Natural killer cell treated with Interleukin-12 subunit alpha and Interleukin-12 subunit beta and Interleukin-15 and Interleukin-18, amount 100 ng/mL, for 72 hours (primary cell): Measurements from ENCODE around the gene NFAM1. TPM values are rescaled to one million over a fixed set of nuclear protein-coding genes. Genes with fewer than 3 reads are reported as not detected.

Experiments
- ATAC-seq, 2 donors: fragments of 150-1000 bp; cut with Tn5 transposase in 1 of 2; sonication (Bioruptor Pico), chemical (Tn5 transposase) in 1 of 2; 2 replicates each; pipeline ENCODE4 v1.10.0; 2021
- DNase-seq: peaks from one replicate; pipeline ENCODE4 v3.0.0; 2022; ENCODE audit warnings: low spot score
- H3K27ac Mint-ChIP-seq, 2 donors: 1 replicate in 1 of 2; 2 replicates in 1 of 2; pipeline ENCODE4 v1.8.0; 2022; ENCODE audit warnings: mixed read lengths in 2 of 2, mild to moderate bottlenecking in 1 of 2, moderate library complexity in 1 of 2
- H3K27me3 Mint-ChIP-seq, 2 donors: 1 replicate in 1 of 2; 2 replicates in 1 of 2; pipeline ENCODE4 v1.8.0; 2022; ENCODE audit warnings: mixed read lengths in 2 of 2
- H3K36me3 Mint-ChIP-seq: one replicate; pipeline ENCODE4 v1.8.0; 2022; ENCODE audit warnings: mixed read lengths
- H3K4me1 Mint-ChIP-seq, 2 donors: 1 replicate in 1 of 2; 2 replicates in 1 of 2; pipeline ENCODE4 v1.8.0; 2022; ENCODE audit warnings: low read depth in 2 of 2, mixed read lengths in 2 of 2, mild to moderate bottlenecking in 1 of 2
- H3K4me3 Mint-ChIP-seq: one replicate; pipeline ENCODE4 v1.8.0; 2022; ENCODE audit warnings: mixed read lengths
- H3K9me3 Mint-ChIP-seq: 2 replicates; pipeline ENCODE4 v1.8.0; 2022; ENCODE audit warnings: mixed read lengths
- total RNA-seq, 2 donors: library from RNA; stranded (reverse); gene quantifications; one replicate each; pipeline ENCODE4 v1.2.3, GENCODE V29; 2022

NFAM1 gene
- total RNA-seq, 2 donors from 2014 or later, result 0.19 to 0.47 TPM

- DNase-seq (no peak), ATAC-seq (no peak)
- Mint-ChIP-seq H3K9me3 (no peaks in the 10 kb centered on the region), H3K4me1 (peaks cover 0 to 3% of the 10 kb centered on the region in 2 donors), H3K4me3 (peak overlapping the region; percentile 67), H3K36me3 (no peaks in the 10 kb centered on the region), H3K27me3 (peaks cover 0 to 12% of the 10 kb centered on the region in 2 donors), H3K27ac (no peak overlapping the region)
Measured at GRCh38 chr22:42343121-42343454, 89.1 kb downstream of the NFAM1 start.

DNA sequence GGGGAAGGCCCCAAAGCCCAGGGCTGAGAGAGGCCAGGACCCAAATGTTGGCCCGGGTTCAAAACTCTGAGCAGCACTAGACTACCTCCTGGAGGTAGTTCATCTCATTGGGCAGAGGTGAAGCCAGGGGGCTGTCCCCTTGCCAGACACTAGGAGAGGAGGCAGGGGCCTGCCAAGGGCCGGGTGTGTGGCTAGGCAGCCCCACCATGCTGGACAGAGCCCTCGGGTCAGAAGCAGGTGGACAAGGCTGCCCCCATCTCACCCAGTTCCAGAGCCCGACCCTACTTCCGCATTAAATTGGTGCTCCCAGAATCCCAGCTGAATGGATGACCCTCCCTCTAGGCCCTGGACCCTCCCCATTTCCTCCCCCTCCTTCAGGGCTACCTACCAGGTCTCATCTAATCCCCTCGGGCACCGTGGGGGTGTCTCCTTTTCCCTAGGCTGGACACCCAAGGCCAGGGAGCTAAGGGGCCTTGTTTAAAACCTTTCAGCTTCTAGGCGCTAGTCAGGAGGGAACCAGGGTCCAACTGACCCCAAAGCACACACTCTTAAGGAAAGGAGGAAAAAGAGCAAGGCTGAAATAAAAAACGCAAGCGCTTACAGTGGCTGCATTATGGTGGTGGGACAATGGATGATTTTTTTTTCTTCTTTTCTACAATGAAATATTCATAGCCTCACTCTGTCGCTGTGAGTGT is 89.6 kb downstream of the NFAM1 start:
- DNase-seq (no peak), ATAC-seq (no peak)
- Mint-ChIP-seq H3K27me3 (peaks cover 0 to 12% of the 10 kb centered on the region in 2 donors), H3K4me3 (peak overlapping the region; percentile 67), H3K36me3 (no peaks in the 10 kb centered on the region), H3K4me1 (peaks cover 0 to 3% of the 10 kb centered on the region in 2 donors), H3K9me3 (no peaks in the 10 kb centered on the region), H3K27ac (no peak overlapping the region)

DNA sequence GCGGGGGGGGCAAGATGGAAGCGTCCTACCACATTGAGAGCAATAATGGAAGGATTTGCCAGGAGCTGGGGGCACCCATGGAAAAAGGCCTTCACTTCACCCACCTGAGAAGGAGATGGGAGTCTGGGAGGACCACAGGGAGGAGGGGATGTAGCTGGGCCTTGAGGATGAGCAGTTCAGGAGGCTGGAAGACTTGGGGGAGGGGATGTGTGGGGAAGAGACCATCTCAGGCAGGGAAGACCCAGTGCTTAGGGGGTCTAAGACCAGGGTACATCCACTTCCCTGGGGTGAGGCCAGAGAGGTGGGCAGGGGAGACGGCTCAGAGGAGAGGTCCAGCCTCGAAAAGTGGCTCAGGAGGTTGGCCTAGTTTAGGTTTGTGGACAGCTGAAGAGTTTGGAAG is 90.4 kb downstream of the NFAM1 start:
- H3K4me3 Mint-ChIP-seq, result no peak overlapping the region
- H3K4me1 Mint-ChIP-seq, result peaks cover 0 to 4% of the 10 kb centered on the region in 2 donors
- DNase-seq (no peak), ATAC-seq (no peak)
- peaks cover 0 to 13% of the 10 kb centered on the region in 2 donors for H3K27me3 Mint-ChIP-seq
- no peaks in the 10 kb centered on the region for H3K36me3 Mint-ChIP-seq
- H3K9me3 Mint-ChIP-seq, result no peaks in the 10 kb centered on the region
- no peak overlapping the region for H3K27ac Mint-ChIP-seq

DNA sequence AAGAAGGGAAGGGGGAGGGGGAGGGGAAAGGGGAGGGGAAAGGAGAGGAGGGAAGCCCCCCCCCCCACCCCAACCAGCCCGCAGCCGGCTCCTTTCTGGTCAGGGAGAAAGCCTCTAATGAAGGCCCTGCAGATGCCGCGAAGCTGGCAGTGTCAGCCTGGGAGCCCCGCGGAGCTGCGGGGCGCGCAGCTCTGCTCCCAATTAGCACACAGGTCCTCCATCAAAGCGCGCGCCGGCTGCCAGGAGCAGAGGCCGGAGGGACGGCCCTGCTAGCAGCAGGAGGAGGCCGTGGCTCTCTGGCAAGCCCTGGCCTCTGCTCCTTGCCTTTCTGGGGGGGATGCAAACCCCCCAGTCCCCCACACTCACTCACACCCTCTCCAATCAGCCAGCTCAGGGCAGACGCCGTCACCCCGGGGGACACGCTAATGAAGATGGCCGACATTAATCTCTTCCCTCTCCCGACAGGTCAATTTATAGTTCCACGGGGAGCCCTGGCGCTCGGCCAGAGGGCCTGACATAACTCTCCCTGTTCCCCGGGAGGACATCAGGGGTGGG is 91.3 kb downstream of the NFAM1 start:
- ATAC-seq (no peak), DNase-seq (no peak)
- Mint-ChIP-seq H3K4me1 (peaks cover 0 to 7% of the 10 kb centered on the region in 2 donors), H3K4me3 (no peak overlapping the region), H3K36me3 (no peaks in the 10 kb centered on the region), H3K27me3 (peaks cover 0 to 17% of the 10 kb centered on the region in 2 donors), H3K9me3 (no peaks in the 10 kb centered on the region), H3K27ac (no peak overlapping the region)

DNA sequence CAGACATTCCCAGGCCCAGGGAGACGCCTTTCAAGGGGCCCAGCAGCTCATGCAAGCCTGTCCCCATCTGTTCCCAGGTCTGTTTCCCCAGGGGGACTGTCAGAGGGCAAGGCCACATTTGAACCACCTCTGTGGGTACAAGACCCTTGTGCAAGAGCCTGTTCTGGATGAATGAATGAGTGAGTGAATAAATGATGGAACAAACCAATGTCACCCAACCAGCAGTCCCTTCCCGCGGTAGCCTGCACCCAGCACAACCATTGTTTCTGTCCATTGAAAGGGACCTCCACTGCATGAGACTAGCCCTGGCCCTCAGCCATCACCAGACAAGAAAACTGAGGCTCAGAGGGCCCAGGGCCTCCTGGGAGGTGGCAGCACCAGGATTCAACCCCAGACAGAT is 92.1 kb downstream of the NFAM1 start:
- Mint-ChIP-seq H3K4me1 (peaks cover 0 to 7% of the 10 kb centered on the region in 2 donors), H3K36me3 (no peaks in the 10 kb centered on the region), H3K9me3 (no peaks in the 10 kb centered on the region), H3K4me3 (no peak overlapping the region), H3K27me3 (peaks cover 0 to 17% of the 10 kb centered on the region in 2 donors), H3K27ac (no peak overlapping the region)
- ATAC-seq (no peak), DNase-seq (no peak)

DNA sequence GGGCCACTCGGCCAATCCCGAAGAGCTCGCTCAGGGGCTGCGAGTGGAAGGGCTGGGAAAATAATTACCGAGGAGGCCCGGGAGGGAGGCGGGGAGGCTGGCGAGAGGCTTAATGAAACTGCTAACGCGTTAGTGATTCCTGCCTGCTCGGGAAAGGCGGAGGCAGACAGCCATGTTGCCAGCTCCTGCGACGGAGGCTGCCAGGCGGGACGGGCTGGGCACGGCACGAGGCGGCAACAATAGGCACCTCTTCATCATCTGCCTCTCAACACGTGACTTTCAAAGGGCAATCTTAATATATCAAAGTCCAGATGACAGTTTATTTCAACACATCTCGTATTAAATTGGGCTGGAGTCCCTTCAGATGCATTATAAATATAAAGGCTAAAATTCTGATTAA is 93.7 kb downstream of the NFAM1 start:
- Mint-ChIP-seq H3K27me3 (peaks cover 0 to 17% of the 10 kb centered on the region in 2 donors), H3K9me3 (no peaks in the 10 kb centered on the region), H3K36me3 (no peaks in the 10 kb centered on the region), H3K4me3 (no peak overlapping the region), H3K4me1 (peaks cover 0 to 7% of the 10 kb centered on the region in 2 donors), H3K27ac (no peak overlapping the region)
- ATAC-seq, result no peak
- no peak for DNase-seq

DNA sequence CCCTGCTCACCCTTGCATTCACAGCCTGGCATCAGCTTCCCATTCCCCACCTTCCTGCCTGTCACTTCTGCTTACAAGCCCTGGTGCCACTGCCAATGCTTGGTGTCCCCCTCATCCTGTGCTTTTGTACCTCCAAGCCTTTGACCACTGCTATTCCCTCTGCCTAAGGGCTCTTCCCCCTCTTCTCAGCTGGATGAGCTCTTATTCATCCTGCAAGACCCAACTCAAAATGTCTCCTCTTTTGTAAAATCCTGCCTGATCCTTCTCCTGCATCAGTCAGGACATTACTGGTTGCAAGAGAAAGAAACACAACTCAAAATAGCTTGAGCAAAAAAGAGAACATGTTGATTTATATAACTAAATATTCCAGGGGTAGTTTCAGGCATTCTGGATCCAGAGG is 94.8 kb downstream of the NFAM1 start:
- no peak overlapping the region for H3K27ac Mint-ChIP-seq
- H3K4me3 Mint-ChIP-seq, result no peak overlapping the region
- peaks cover 0 to 14% of the 10 kb centered on the region in 2 donors for H3K27me3 Mint-ChIP-seq
- DNase-seq (no peak), ATAC-seq (no peak)
- H3K4me1 Mint-ChIP-seq, result peaks cover 0 to 7% of the 10 kb centered on the region in 2 donors
- H3K9me3 Mint-ChIP-seq, result no peaks in the 10 kb centered on the region
- no peaks in the 10 kb centered on the region for H3K36me3 Mint-ChIP-seq

DNA sequence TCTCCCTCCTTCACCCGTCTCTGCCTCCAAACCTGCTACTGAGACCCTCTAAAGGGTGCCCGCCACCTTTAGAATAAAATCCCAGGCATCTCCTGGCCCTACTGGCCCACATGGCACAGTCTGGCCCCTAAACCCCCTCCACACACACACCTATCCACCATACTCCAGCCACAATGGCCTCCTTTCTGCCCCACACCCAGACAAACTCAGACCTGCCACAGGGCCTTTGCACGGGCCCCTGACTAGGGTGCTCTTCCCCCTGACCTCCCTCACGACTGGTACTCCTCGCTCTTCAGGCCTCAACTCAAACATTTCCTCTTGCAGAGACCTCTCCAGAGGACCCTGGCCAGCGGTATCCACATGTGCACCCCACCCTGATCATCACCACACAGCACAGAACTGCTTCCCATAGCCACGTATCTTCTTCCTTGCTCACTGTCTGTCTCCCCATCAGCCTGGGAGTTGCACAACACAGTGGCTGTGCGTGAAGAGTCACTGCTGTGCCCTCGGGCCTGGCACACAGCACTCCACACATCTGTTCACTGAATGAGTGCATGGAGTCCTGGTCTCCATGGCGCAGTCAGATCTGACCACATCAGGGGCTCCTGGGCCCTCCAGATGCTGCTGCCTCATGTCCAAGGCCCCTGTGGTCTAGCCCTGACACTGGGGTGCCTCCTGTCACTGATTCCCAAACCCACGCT is 95.5 kb downstream of the NFAM1 start:
- no peak for ATAC-seq
- DNase-seq, result no peak
- Mint-ChIP-seq H3K27ac (no peak overlapping the region), H3K36me3 (no peaks in the 10 kb centered on the region), H3K9me3 (no peaks in the 10 kb centered on the region), H3K4me1 (peaks cover 0 to 4% of the 10 kb centered on the region in 2 donors), H3K4me3 (no peak overlapping the region), H3K27me3 (peaks cover 0 to 8% of the 10 kb centered on the region in 2 donors)

DNA sequence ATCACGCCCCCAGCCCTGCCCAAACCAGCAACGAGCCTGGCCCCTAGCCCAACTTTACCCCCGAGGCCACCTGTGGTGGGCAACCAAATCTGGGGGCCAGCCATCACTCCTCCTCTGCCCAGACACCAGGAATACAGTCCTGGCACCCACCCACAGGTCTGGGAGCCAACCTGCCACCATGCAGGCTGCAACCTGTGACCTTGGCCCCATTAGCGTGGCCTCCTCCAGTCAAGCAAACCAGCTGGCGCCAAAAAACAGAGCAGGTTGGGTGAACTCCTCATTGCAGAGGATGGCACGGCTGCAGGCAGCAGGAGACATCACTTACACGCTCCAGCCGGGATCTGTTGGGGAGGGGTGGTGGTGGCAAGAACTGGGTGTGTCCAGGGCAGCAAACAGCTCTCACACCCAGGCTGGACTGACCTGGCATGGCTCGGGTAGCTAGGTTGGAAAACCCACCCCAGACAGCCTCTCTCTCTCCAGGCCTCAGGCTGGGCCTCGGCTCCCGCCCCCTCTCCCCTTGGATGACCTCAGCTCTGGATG is 96.3 kb downstream of the NFAM1 start:
- ATAC-seq, result no peak

GRCh38 chr22:42334875-42335512 is 97.2 kb downstream of the NFAM1 start:
- Mint-ChIP-seq H3K4me3 (no peak overlapping the region), H3K9me3 (no peaks in the 10 kb centered on the region), H3K36me3 (no peaks in the 10 kb centered on the region), H3K4me1 (peaks cover 0 to 4% of the 10 kb centered on the region in 2 donors), H3K27me3 (peaks cover 0 to 5% of the 10 kb centered on the region in 2 donors), H3K27ac (no peak overlapping the region)
- DNase-seq (no peak), ATAC-seq (no peak)

More for the DNA sequence above, 96.3 kb downstream of the NFAM1 start:
- H3K4me3 Mint-ChIP-seq, result no peak overlapping the region
- H3K9me3 Mint-ChIP-seq, result no peaks in the 10 kb centered on the region
- no peaks in the 10 kb centered on the region for H3K36me3 Mint-ChIP-seq
- DNase-seq, result no peak
- H3K27me3 Mint-ChIP-seq, result peaks cover 0 to 5% of the 10 kb centered on the region in 2 donors
- H3K27ac Mint-ChIP-seq, result no peak overlapping the region
- peaks cover 0 to 4% of the 10 kb centered on the region in 2 donors for H3K4me1 Mint-ChIP-seq

DNA sequence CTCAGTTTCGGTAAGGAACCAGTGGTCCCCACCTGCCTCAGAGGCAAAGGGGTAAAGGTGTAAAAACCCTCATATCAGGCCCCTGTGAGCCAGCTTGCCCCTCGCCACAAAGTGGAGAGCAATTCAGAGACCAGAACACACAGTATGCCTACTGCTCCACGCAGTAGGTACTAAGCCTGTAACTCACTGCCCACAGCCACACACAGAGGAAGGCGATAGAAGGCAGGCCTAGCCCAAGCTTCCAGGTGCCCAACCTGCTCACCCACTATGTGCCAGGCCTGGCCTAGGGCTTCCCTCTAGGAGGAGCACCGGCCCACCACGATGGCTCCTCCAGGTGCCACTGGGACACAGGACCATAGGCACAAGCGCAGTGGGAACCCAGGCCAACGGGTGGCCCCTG is 98.7 kb downstream of the NFAM1 start:
- Mint-ChIP-seq H3K36me3 (no peaks in the 10 kb centered on the region), H3K27ac (no peak overlapping the region), H3K4me1 (peaks cover 0 to 4% of the 10 kb centered on the region in 2 donors), H3K4me3 (no peak overlapping the region), H3K9me3 (no peaks in the 10 kb centered on the region), H3K27me3 (peaks cover 0 to 5% of the 10 kb centered on the region in 2 donors)
- ATAC-seq, result no peak
- no peak for DNase-seq

- Mint-ChIP-seq H3K27me3 (peaks cover 0 to 9% of the 10 kb centered on the region in 2 donors), H3K4me1 (peaks cover 0 to 8% of the 10 kb centered on the region in 2 donors), H3K4me3 (no peak overlapping the region), H3K27ac (no peak overlapping the region), H3K36me3 (no peaks in the 10 kb centered on the region), H3K9me3 (no peaks in the 10 kb centered on the region)
- DNase-seq, result no peak
- no peak for ATAC-seq
Measured at GRCh38 chr22:42332089-42332488, 100.1 kb downstream of the NFAM1 start.

DNA sequence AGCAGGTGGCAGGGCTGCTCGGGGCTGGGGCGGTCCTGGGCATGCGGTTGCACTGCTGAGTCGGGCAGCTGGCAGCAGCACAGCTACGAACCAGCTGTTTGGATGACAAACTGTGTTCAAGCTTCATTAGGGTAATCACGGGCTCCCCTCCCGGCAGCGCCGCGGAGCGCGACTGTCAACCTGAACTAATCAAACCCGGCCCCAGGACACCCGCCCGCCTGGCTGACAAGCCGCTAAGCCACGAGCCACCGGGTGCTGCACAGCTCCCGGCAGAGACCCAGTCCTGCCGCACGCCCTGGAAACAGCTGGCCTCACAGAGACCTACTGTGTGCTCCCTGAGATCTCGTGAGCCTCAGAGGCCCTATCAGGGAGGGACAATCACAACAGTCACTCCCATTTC is 101.2 kb downstream of the NFAM1 start:
- H3K4me3 Mint-ChIP-seq, result no peak overlapping the region
- peaks cover 0 to 4% of the 10 kb centered on the region in 2 donors for H3K27me3 Mint-ChIP-seq
- peaks cover 0 to 4% of the 10 kb centered on the region in 2 donors for H3K4me1 Mint-ChIP-seq
- DNase-seq (no peak), ATAC-seq (no peak)
- no peaks in the 10 kb centered on the region for H3K9me3 Mint-ChIP-seq
- H3K27ac Mint-ChIP-seq, result no peak overlapping the region
- no peaks in the 10 kb centered on the region for H3K36me3 Mint-ChIP-seq
